HG02763 (cell line): ENCODE data around the gene CHD1.

Experiments used
- ATAC-seq: cut with Tn5 transposase; IDR thresholded peaks from one replicate; pipeline ENCODE4 v1.9.1; 2021; ENCODE audit warnings: mild to moderate bottlenecking, moderate library complexity; ENCODE audit not compliant: unreplicated experiment

Gene CHD1

DNA sequence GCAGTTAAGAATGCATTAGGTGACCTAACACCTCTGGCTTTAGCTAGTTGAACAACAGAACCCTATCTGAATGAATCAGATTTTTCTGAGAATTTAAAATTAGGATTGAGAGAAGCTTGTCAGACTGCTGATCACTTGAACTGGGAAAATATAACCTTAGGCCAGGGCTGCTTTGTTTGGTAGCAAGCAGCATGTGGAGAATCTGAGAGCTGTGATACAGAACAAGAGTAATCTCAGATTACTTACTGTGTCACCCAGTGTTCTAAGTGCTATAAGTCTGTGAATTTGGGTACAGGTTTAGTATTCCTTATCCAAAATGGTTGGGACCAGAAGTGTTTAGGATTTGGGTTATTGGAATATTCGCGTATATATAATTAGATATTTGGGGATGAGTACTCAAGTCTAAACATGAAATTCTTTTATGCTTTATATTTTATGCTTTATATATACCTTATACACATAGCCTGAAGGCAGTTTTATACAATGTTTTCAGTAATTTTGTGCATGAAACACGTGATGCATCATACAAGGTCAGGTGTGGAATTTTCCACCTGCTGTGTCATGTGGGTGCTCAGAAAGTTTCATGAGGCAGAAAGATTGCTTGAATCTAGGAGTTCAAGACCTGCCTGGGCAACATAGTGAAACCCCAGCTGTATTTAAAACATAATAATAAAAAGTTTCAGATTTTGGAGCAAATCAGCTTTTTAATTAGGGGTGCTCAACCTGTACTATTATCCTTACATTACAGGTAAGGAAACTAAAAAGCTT lies 8.3 kb upstream of the CHD1 start:
- no peak for ATAC-seq

DNA sequence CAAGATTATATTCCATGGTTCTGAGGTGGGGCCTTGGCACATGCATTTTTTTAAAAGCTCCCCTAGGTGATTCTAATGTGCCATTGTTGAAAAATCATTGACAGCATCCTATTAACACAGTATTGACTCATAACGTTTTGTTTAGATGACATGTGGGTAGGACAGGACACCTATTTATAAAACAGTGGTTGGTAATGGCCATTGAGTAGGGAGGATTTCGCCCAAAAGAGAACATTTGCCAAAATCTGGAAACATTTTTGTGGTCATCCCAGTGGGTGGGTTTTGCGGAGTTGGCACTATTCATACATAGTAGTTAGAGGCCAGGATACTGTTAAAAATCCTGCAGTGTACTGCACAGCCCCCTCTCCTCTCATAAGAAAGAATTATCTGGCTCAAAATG lies 6.4 kb upstream of the CHD1 start:
- ATAC-seq, result no peak

DNA sequence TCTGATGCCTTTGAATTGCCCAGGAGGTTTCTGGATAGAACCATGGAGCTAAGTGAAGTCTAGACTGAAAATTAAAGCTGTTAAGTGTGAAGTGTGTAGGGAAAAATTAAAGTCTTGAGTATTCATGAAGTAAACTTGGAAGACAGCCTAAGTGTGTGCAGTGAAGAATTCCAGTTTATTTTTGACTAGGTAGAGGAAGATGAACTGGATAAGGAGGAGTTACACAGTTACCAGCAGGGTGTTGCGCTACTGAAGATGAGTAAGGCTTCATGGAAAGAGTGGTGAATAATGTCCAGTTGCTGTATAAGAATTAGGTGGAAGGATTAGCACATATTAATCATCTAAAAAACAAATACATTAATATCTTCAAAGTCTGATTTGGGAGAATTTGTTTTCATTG lies 5.7 kb upstream of the CHD1 start:
- ATAC-seq, result no peak

DNA sequence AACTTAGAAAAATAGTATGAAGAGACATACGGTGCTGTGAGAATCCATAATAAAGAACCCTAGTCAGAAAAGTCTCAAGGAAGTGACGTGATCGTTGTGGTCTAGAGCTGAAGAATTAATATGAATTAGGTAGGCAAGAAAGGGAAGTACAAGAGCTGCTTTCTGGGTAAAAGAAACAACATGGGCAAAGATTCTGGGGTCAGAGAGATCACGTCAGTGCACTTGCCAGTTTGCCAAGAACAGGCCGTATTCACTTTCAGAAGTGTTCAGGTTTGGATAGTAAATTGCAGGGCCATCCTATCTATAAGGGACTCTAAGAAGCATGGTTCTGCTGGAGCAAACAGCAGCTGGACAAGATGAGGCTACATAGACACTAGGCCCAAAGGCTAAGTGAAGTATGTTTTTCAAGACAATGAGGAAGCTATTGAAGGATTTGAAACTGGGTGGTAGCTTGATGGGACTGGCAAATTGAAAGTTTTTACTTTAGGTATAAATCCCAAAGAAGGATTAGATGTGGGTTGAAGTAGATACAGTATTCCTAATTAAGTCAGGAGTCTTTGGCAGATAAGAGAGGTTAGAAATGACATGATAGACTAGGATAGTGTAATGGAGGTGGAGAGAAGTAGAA lies 4.8 kb upstream of the CHD1 start:
- peak; percentile 19 for ATAC-seq

DNA sequence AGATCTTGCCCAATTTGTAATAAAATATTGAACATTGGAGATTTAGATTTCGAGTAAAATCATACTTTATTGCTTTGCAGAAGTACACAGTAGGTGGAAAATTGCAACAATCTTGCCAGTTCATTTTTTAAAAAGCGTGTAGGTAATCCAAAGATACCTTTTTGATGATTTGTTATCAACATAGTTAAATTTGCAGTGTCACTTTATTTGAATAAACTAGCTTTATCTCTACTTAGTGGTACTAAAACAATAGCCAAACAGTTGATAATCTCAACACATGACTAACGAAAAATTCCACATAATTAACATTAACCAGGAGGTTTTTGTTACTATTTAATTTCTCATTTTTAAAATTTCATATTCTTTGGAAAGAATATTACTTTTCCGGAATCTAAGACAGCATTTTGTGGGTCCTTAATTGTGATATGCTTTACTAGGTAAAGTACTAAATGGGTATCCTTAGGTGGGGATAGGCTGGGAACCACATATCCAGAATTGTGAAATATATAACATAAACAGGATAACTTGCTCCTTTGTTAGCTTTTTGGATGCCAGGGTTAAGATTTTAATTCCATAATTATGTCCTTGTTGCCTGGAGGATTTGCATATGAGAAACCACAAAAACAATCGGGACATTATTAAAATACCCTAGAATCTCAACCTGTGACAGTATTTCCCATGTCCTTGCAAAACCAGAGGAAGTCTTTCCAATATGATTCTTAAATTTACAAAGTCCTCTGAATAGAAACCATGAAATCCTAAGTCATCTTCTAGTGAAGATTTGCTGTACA lies 2.4 kb upstream of the CHD1 start:
- ATAC-seq, result no peak

DNA sequence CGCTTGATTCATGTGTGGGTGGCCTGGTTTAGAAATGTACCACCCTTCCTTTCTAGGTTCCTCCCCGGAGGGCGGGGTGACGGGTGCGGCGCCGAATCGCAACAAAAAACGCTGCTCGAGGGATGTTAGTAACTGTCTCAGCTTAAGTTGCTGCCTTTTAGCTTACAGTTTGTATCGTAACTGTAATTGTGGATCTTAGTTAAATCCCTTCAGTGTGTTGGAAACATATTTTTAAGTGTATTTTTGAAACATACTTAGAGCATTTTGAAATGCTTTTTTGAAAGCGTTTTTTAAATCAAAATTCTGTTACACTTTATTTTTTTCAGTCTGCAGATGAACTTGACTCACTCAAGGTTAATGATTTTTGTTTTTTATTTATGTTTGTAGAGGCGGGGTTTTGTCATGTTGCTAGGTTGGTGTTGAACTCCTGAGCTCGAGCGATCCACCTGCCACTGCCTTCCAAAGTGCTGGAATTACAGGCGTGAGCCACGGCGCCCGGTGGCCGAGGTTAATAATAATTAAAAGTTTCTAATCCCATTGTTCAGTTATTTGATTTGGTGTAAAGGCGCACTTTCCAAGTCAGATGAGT lies 997 bp upstream of the CHD1 start:
- no peak for ATAC-seq

DNA sequence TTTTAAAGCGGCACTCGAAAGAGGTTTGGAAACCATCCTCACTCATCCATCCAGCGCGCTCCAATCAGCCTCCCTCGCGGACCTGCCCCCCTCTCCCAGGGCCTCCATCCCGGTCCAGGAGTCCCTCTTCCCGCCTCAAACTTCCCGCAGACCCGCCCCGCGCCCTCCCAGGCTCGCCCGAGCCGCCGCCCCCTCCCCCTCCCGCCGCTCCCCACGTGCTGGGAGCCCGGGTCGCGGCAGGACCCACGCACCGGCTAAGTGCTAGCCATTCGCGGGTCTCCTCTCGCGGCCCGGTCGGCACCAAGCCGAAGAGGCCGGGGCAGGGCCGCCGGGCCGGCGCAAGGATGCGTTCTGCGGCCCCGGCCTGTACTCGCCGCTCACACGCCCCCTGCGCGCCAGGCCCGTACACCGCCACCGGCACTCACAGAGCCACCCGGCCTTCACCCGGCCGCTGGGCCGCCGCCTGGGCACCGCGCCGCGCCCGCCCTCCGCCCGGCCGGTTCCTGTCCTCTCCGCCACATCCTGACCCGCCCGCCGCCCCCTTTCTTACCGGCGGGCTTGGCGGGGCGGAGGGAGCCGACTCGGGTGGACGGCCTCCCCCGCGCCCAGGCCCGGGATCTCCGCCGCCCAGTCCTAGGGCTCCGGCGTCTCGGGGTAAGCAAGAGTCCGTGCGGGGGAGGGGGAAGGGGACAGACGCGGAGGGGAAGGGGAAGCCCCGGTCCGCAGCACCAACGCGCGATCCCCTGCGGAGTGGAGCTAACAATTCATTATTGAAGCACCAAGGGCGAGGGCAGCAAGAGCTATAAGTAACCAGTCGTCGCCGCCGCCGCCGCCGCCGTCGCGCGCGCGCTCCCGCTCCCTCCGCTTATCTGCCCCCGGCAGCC lies 576 bp downstream of the CHD1 start:
- ATAC-seq, result peak; percentile 26

DNA sequence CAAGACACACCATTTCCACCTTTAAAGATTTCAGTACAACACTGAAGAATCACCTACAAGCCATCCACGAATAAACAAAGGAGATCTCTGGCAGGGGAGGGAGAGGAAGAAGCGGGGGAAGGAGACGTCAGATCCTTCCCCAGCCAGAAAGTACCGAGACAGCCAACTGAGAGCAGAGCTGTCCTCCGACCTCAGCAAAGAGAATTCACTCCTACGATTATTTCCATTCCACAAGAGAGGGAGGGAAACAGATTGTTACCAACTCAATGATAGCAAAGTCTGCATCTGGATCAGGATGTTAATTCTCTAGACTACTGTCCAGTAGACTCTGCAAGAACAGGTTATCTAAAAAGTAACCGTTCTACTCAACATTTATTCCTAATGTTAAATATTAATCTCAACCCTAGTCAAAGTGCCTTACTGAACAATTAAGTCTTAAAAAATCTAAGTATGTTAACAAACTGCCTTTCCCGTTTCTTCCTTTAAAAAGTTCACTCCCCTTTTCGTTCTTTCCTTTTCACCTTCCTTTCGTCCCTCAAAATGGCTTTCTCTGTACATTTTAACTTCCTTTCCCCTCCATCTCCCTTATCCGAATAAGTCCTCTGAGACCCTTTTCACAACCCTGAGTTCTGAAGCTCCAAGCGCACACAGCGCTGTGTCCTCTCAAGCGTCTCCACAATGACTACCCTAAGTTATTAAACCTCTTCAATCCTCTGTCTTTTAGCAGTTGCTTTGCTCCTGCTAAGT lies 1.4 kb downstream of the CHD1 start:
- ATAC-seq, result no peak

DNA sequence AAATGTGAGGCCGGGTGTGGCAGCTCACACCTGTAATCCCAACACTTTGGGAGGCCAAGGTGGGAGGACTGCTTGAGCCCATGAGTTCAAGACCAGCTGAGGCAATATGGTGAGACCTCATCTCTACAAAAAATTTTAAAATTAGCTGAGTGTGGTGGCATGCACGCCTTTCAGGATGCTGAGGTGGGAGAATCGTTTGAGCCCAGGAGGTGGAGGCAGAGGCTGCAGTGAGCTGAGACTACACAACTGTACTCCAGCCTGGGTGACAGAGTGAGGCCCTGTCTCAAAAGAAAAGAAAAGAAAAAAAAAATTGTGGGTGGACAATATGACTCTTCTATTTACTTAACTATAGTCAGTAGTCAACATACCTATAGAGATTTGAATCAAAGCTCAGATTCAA lies 4.8 kb downstream of the CHD1 start:
- ATAC-seq, result no peak

DNA sequence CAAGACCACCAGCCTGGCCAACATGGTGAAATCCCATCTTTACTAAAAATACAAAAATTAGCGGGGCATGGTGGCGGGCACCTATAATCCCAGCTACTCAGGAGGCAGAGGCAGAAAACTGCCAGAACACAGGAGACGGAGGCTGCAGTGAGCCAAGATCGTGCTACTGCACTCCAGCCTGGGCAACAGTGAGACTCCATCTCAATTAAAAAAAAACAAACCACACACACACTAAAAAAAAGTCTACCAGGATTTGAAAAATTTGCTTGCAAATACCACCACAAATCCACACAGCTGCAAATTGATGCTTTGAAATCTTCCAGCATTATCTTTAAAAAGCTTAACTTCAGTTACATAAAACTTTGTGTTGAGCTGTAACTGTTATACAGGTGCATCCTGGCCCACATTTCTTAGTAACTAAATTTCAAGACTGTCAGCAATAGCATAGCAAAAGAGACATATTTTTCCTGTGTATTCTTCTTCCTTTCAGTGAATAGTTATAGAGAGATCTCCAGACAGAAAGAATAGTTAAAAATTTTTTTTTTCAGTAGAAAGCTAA lies 6.8 kb downstream of the CHD1 start:
- no peak for ATAC-seq

DNA sequence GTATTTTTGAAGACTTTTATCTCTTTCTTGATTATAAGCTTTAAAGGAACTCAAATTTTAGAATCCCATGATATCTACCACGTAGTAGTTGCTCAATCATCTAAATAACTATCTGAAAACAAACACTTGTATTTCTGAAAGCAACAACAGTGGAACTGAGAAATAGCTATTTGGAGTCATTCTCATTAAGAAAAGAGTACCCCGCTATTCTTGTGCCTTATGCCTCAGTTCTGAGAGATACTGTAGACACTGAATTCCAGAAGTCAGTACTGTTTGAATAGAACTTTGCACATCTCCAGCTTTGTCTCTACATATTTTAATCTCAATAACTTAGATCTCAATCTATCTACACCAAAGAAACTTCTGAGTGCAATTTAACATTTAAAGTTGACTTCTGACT lies 11.4 kb downstream of the CHD1 start:
- ATAC-seq, result no peak

DNA sequence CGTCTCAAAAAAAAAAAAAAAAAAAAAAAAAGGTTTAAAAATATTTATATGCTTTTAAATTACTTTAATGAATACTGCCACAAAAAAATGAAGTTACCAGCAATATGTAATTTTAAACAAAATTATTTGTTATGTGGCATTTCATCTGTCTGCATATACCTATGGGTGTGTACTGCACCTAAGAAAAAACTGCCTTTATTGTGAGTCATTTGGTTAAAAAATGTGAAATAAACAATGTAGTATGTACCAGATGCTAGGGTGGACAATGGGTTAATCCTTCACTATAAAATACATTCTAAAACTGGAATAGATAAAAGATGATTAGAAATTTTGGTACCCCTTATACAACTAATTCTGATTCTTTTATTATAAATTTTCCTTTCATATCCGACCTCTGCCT lies 12.3 kb downstream of the CHD1 start:
- ATAC-seq, result no peak

DNA sequence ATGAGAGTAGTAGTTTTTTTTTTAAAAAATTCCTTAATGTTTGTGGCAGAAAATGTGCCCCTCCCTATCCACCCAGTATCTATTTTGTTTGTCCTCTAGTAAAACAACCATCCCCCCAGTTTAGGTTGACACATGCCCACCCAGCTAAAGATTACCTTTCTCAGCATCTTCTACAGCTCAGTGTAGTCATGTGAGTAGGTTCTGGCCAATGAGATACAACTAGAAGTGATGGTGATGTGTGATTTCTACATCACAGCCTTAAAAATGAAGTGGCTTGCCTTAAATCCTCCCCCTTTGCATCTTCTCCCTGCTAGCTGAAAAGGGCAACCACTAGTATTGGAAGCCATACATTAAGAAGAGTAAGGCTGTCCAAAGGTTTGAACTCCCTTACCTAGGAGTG lies 14.9 kb downstream of the CHD1 start:
- ATAC-seq, result no peak

DNA sequence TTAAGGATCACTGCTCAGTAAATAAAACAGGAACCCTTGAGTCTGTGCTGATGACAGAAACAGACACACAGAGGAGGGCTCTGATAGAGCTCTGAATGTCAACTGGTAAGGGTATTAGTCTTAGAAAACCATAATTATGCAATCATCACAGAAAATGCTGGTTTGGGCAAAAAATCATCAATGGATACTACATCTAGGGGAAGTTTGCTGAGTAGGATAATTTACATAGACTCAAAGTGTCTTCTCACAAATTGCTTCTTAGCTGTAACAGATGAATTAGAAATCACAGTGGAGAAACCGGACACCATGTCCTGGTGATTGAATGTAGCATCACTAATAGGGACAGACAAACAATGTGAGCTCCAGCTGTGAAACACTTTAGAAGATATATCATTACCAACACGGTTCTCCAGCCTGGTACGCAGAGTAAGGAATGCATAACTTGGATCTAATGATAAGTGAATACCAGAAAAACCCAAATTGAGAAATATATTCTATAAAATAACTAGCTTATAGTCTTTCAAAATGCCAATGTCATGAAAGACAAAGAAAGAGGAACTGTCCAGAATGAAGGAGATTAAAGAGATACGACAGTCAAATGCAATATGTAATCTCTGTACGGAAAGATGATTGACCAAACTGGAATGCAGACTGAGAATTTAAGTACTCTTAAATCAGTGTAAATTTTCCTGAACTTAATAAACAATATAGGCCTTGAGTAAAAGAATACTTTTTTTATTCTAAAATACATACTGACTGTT lies 17.3 kb downstream of the CHD1 start:
- ATAC-seq, result no peak

DNA sequence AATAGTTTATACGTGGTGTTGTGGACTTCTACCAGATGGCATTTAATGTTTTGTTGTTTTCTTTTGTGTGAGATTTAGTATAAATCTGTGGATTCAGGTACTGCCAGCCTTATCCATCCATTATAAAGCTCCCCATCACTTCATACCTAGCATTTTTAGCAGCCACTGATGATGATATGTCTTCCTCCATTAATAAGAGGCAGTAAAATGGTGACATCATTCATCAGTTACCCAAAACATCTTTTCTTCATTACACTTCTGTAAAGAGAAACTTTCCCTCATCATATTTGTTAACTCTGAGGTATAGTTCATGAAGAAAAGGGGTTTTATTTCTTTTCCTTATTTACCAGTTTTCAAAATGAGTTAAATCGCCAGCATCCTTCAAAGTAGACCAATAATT lies 19.4 kb downstream of the CHD1 start:
- no peak for ATAC-seq

DNA sequence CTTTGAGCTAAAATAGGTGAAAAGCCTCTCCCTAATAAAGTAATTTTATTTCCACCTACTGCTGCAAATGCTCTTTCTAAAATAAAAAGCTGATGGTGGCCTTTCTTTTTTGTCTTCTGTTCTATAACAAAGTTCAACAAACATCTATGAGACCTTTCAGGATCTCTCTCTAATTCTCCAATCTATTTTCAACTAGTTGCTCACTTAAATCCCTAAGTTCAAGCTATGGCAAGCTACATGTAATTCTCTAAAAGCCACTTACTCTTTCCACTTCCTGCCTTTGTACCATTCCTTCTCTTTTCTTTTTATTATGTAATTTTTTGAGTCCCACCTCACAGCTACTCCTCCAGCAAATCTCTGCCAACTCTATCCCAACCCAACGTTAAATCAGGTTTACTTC lies 20.9 kb downstream of the CHD1 start:
- ATAC-seq, result no peak

DNA sequence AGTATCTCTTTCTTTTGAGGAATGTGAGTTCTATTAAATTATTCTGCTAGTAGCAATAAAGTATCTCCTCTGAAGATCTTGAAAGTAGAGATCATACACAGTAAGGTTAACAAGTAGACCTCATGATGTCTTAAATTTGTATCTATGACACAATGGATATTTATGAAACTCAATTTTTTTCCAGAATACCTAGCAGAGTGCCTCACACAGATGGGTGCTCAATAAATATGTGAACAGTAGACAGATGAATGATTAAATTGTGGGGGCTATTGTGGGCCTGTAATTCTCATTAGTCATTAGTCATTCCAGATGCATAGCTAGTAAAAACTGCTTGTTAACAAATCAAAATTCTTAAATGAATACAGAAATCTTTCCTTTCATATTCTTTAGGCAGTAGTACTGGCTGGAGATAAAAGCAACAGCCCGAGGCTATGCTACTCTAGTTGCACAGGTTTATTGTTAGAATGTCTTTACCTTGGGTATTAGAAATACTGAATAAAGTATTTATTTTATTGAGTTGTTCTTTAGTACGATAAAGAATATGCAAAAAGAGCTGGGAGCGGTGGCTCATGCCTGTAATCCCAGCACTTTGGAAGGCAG lies 22.0 kb downstream of the CHD1 start:
- no peak for ATAC-seq

DNA sequence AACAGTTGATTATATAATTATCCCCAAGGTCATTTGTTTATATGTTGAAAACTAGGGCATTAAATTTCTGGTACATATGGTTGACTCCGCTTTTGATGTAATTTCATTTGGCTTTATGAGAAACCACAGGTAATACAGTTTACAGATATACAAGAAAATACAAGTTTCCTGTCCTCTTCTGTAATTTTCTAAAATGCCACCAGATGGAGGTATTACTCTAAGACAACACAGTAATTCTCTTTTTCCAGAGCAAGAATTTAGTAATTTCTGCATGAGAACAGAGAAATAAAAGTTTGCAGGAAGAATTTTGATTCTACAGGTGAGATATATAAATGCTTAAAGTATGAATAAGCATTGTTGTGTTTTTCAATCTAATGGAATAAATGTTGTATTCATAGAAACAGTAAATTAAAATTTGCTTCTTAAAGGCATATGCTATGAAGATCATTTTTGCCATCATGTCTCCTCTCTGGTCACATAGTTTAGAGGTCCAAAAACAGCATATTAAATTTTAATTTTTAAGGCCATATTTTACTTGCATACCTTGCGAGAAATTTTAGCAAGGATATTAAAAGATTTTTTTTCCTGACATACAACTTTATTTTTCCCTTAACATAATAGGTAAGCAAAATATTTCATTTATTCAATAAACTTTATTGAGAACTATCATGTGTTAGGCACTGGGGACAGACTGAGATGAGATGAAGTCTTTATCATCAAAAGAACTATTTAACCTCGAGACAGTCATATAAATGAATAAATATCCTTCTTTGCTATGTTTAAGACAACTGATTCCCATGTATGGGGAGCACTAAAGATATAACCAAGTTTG lies 22.7 kb downstream of the CHD1 start:
- no peak for ATAC-seq
